ENCODE measurements around the gene ALOX15B.
"Not testable (repeated sequence)": the region's sequence is repeated elsewhere in the genome, so short reads cannot be mapped to it uniquely, and the experiment has no call there.

Gene ALOX15B

GRCh38 chr17:8013731-8014557 is 24.9 kb upstream of the ALOX15B start:
- DNase-seq (ENCODE audit: low spot score) = no peak

GRCh38 chr17:8014558-8014850 is 24.4 kb upstream of the ALOX15B start:
- no peak for DNase-seq (ENCODE audit: low spot score)

GRCh38 chr17:8015236-8015956 is 23.5 kb upstream of the ALOX15B start:
- no peak for DNase-seq (ENCODE audit: low spot score)

GRCh38 chr17:8015957-8016631 is 22.8 kb upstream of the ALOX15B start:
- DNase-seq (ENCODE audit: low spot score) = no peak

GRCh38 chr17:8016632-8017424 is 22.0 kb upstream of the ALOX15B start:
- DNase-seq (ENCODE audit: low spot score) = no peak

GRCh38 chr17:8018436-8018835 is 20.4 kb upstream of the ALOX15B start:
- DNase-seq (ENCODE audit: low spot score) = no peak

- no peak for DNase-seq (ENCODE audit: low spot score)
Measured at GRCh38 chr17:8019166-8019565, 19.7 kb upstream of the ALOX15B start.

GRCh38 chr17:8019665-8020650 is 18.9 kb upstream of the ALOX15B start:
- DNase-seq (ENCODE audit: low spot score) = no peak

GRCh38 chr17:8020776-8021564 is 17.9 kb upstream of the ALOX15B start:
- DNase-seq (ENCODE audit: low spot score) = no peak

- no peak for DNase-seq (ENCODE audit: low spot score)
Measured at GRCh38 chr17:8021565-8022359, 17.1 kb upstream of the ALOX15B start.

- no peak for DNase-seq (ENCODE audit: low spot score)
Measured at GRCh38 chr17:8022360-8023003, 16.4 kb upstream of the ALOX15B start.

GRCh38 chr17:8024161-8024560 is 14.7 kb upstream of the ALOX15B start:
- DNase-seq (ENCODE audit: low spot score) = not testable (repeated sequence)

- no peak for DNase-seq (ENCODE audit: low spot score)
Measured at GRCh38 chr17:8025176-8025911, 13.5 kb upstream of the ALOX15B start.

GRCh38 chr17:8029121-8029520 is 9.7 kb upstream of the ALOX15B start:
- DNase-seq (ENCODE audit: low spot score) = peak; percentile 56

GRCh38 chr17:8031261-8031661 is 7.6 kb upstream of the ALOX15B start:
- no peak for DNase-seq (ENCODE audit: low spot score)

- DNase-seq (ENCODE audit: low spot score) = no peak
Measured at GRCh38 chr17:8031950-8032349, 6.9 kb upstream of the ALOX15B start.

- no peak for DNase-seq (ENCODE audit: low spot score)
Measured at GRCh38 chr17:8032442-8032841, 6.4 kb upstream of the ALOX15B start.

- no peak for DNase-seq (ENCODE audit: low spot score)
Measured at GRCh38 chr17:8039611-8040168, 831 bp downstream of the ALOX15B start.

All from AG08396 (cell line).